GM21576 (cell line): ENCODE results near the gene FAM193A.
"Not testable (repeated sequence)": the region's sequence is repeated elsewhere in the genome, so short reads cannot be mapped to it uniquely, and the experiment has no call there.

Experiments used
- ATAC-seq: cut with Tn5 transposase; IDR thresholded peaks from one replicate; pipeline ENCODE4 v1.9.1; 2021; ENCODE audit warnings: mild to moderate bottlenecking, moderate library complexity; ENCODE audit not compliant: unreplicated experiment

The FAM193A gene

GRCh38 chr4:2515830-2516550 is 20.5 kb upstream of the FAM193A start:
- ATAC-seq: no peak

- no peak for ATAC-seq
Measured at GRCh38 chr4:2516635-2517034, 19.8 kb upstream of the FAM193A start.

DNA sequence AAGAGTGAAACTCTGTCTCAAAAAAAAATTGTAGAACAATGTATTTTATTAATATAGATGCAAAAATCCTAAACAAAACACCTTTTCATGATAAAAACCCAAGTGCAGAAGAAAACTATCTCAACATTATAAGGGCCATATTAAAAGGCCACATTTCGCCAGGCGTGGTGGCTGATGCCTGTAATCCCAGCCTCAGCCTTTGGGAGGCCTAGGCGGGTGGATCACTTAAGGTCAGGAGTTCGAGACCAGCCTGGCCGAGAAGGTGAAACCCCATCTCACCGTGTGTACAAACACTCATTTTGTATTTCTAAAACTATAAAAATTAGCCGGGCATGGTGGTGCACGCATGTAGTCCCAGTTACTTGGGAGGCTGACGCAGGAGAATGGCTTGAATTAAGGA is 9.9 kb upstream of the FAM193A start:
- ATAC-seq: no peak

DNA sequence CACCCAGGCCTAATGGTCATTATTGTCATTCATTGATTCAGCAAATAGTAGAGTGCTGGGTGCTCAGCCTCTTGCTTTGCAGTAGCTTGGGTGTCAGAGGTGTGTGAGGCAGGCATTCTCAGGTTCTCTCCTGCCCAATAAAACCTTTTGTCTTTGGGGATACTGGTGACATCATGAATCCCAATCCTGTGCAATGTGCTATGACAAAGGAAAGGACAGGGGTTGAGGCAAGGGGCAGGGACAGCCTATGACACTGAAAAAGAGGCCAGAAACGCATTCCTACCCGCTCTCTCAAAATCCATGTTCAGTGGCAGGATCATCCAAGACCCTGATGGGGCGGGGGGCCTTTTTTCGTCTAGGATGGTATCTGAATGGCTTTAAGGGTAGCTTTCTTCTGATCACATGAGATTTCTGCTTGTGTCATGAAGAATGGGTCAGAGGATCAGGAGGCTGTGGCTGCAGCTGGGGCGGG is 1.5 kb upstream of the FAM193A start:
- no peak for ATAC-seq

DNA sequence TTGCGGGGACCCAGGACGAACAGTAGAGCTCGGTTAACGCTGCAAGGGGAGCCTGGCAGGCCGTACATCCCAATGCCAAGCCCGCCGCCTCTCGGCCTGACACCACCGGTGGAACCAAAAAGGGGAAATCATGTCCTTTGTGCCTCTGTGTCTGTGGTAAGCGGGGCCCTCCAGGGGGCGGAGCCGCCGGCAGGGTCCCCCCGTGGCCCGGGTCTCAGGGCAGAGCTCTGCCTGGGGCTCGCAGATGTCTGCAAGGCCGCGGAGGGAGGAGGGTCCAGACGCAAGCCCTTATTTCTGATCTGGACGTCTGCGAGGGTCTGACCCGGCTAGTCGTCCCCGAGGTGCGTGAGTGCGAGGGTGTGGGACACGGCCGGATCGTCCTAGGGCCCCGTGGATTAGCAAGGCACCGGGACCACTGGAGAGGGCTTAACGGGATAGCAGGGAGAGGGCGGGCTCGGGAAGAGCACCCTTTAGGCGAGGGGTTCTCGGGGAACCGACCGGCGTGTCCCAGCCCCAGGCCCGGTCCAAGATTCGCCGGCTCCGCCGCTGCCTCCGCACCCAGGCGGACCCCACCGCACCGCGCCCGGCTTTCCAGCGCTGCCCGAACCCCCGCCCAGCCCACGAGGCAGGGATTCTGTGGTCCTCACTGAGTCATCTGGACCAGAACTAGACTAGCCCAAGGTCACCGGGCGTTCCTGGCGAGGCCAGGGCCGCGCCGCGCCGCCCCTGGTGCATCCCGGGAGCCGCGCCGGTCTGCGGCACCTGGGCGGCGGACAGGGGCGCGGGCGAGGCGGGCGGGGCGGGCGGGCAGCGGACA is 863 bp upstream of the FAM193A start:
- peak; percentile 16 for ATAC-seq

GRCh38 chr4:2537011-2537830 is 774 bp downstream of the FAM193A start:
- ATAC-seq: peak; percentile 11

GRCh38 chr4:2543580-2544191 is 7.2 kb downstream of the FAM193A start:
- ATAC-seq: not testable (repeated sequence)

- no peak for ATAC-seq
Measured at GRCh38 chr4:2545321-2546013, 9.0 kb downstream of the FAM193A start.

GRCh38 chr4:2546286-2546823 is 9.9 kb downstream of the FAM193A start:
- no peak for ATAC-seq

DNA sequence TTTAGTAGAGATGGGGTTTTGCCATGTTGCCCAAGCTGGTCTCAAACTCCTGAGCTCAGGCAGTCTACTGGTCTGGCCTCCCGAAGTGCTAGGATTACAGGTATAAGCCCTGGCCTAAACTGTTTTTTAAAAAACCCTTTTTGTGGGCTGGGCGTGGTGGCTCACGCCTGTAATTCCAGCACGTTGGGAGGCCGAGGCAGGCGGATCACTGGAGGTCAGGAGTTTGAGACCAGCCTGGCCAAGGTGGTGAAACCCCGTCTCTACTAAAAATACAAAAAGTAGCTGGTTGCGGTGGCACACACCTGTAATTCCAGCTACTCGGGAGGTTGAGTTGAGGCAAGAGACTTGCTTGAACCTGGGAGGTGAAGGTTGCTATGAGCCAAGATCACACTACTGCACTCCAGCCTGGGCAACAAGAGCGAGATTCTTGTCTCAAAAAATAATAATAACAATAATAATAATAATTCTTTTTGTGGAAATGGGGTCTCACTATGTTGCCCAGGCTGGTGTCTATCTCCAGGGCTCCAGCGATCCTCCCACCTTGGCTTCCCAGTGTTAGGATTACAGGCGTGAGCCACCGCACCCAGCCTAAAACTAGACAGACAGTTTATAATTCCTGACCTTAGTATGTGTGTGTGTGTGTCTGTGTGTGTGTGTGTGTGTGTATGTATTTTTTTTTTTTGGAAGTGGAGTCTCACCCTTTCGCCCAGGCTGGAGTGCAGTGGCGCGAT is 10.7 kb downstream of the FAM193A start:
- ATAC-seq: not testable (repeated sequence)

GRCh38 chr4:2551118-2551517 is 14.7 kb downstream of the FAM193A start:
- no peak for ATAC-seq

DNA sequence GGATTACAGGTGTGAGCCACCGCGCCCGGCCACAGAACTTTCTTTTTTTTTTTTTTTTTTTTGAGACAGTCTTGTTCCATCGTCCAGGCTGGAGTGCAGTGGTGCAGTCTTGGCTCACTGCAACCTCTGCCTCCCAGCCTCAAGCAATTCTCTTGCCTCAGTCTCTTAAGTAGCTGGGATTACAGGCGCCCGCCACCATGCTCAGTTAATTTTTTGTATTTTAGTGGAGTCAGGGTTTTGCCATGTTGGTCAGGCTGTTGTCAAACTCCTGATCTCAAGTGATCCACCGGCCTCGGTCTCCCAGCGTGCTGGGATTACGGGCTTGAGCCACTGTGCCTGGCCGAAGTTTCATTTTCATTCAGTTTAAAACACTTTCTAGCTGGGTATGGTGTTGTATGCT is 16.4 kb downstream of the FAM193A start:
- no peak for ATAC-seq

DNA sequence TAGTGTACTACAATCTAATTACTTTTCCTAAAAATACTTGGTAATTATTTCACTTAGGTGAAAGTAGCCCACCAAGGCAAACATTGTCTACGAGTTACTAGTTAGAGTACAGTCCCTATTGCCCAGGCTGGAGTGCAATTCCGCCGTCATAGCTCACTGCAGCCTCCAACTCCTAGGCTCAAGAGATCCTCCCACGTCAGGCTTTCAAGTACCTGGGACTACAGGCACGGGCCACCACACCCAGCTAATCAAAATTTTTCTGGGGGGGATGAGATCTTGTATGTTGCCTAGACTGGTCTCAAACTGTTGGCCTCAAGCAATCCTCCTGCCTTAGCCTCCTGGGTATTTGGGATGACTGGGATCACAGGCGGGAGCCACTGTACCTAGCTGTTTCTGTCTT is 21.9 kb downstream of the FAM193A start:
- no peak for ATAC-seq

DNA sequence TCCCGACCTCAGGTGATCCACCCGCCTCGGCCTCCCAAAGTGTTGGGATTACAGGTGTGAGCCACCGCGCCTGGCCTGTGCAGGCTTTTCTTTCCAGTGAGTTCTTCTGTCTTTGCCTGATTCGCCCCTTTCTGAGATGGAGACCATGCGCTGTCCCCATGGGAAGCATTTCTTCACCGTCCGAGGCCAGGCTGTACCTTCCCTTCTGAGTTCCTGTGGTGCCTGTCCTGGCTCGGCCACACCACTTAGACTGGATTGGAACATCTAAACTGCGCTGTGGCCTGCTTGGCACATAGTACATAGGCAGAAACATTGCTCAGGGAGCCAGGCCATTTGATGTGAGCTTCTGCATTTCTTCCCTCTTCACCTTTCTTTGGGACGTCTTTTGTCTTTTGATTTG is 23.7 kb downstream of the FAM193A start:
- no peak for ATAC-seq

DNA sequence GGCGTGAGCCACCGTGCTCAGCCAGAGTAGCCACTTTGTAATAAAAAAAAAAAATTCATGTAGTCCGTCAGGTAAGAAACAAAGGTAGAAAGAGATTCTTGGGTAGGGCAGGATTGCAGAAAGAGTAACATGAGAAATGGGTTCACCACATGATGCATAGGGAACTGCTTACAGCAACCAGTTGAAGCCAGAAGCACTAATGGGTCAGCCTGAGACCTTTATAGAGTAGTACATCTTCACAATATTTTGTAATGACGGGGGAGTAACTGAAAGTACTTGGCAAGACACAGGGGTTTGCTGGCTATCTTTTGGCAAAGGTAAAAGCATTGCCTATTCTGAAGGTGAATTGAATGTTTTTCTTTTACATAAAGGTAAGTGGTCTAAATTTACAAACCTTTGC is 29.1 kb downstream of the FAM193A start:
- ATAC-seq: no peak

- no peak for ATAC-seq
Measured at GRCh38 chr4:2570036-2570435, 33.6 kb downstream of the FAM193A start.

DNA sequence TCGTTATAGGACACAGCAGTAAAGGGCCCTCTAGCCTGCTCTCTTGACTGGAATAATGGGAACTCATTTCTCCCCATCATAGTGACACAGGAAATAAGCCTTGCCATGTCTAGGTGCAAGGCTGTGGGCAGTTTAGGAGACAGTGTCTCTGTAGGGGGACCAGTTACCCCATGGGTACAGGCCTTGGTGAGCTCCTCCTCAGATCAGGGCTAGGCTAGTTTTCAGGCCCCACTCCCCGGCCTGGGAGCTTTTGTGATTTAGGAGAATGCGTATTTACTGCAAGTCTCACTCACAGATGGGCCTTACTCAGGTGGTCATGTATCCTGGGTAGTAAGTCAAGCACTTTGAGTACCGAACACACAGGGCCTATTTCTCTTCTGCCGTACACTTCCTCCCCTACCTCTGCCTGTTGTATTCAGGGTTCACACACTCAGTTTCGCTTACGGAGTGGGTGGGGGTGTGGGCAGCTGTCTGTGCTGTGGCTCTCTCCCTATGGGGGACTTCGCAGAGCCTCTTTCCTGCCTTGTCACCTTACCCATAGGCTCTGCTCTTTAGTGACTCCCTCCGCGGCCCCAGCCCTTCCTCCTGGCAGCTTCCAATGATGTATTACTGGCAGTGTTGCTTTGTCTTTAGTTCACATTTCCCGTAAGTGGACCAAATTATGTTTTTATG is 34.2 kb downstream of the FAM193A start:
- peak; percentile 85 for ATAC-seq

- ATAC-seq: no peak
Measured at GRCh38 chr4:2572076-2572475, 35.6 kb downstream of the FAM193A start.

- ATAC-seq: no peak
Measured at GRCh38 chr4:2572866-2573265, 36.4 kb downstream of the FAM193A start.
